PFSK-1 (cell line): ENCODE measurements around the gene MBNL2.

Experiments
- FOXP2 ChIP-seq: optimal IDR thresholded peaks from 2 replicates; pipeline ENCODE3; 2011; ENCODE audit warnings: borderline replicate concordance, control low read depth, inconsistent platforms; ENCODE audit not compliant: insufficient read depth; ENCODE audit errors: extremely low read length, extremely low read depth
- POLR2AphosphoS5 ChIP-seq: IDR thresholded peaks from 2 replicates; pipeline ENCODE4 v1.6.1; 2012; ENCODE audit warnings: low read depth, mild to moderate bottlenecking, control low read depth, low read length, moderate library complexity
- SIN3A ChIP-seq: IDR thresholded peaks from 2 replicates; pipeline ENCODE4 v1.6.1; 2012; ENCODE audit warnings: mild to moderate bottlenecking, low read length, moderate library complexity, borderline replicate concordance; ENCODE audit not compliant: insufficient read depth
- TAF1 ChIP-seq: IDR thresholded peaks from 2 replicates; pipeline ENCODE4 v1.6.1; 2012; ENCODE audit warnings: low read length, control low read depth, borderline replicate concordance; ENCODE audit not compliant: insufficient read depth
- TF ChIP-seq, protein P1 (sequence below), 2 experiments: IDR thresholded peaks; 2 replicates each; pipeline versions ENCODE4 v1.6.1 to v1.8.0; 2011 to 2012; ENCODE audit warnings: low read depth in 2 of 2, low read length in 2 of 2, control low read depth in 1 of 2, inconsistent platforms in 1 of 2, mild to moderate bottlenecking in 1 of 2, moderate library complexity in 1 of 2; ENCODE audit not compliant: insufficient read depth in 1 of 2

The MBNL2 gene

DNA sequence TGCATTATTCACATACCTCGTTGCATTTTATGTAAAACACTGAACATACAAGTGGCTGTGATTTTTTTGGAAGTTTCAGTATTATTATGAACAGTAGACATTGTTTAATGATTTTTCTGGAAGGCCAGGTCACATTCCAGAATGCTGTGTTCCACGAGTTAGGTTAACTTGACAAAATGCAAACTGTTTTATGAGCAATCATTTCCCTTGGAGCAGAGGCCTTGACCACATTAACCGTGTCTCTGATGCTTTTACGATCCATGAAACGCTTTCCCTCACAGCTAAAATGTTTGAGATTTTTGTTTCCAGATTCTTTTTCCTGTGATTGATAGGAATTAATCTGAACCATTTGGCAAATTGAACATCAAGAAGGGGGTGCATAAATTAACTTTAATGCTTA lies 57.8 kb downstream of the MBNL2 start:
- no peak for TF ChIP-seq FOXP2
- TF ChIP-seq POLR2AphosphoS5, result no peak
- TF ChIP-seq TAF1, result no peak
- no peak for TF ChIP-seq SIN3A
- TF ChIP-seq, protein P1, sequence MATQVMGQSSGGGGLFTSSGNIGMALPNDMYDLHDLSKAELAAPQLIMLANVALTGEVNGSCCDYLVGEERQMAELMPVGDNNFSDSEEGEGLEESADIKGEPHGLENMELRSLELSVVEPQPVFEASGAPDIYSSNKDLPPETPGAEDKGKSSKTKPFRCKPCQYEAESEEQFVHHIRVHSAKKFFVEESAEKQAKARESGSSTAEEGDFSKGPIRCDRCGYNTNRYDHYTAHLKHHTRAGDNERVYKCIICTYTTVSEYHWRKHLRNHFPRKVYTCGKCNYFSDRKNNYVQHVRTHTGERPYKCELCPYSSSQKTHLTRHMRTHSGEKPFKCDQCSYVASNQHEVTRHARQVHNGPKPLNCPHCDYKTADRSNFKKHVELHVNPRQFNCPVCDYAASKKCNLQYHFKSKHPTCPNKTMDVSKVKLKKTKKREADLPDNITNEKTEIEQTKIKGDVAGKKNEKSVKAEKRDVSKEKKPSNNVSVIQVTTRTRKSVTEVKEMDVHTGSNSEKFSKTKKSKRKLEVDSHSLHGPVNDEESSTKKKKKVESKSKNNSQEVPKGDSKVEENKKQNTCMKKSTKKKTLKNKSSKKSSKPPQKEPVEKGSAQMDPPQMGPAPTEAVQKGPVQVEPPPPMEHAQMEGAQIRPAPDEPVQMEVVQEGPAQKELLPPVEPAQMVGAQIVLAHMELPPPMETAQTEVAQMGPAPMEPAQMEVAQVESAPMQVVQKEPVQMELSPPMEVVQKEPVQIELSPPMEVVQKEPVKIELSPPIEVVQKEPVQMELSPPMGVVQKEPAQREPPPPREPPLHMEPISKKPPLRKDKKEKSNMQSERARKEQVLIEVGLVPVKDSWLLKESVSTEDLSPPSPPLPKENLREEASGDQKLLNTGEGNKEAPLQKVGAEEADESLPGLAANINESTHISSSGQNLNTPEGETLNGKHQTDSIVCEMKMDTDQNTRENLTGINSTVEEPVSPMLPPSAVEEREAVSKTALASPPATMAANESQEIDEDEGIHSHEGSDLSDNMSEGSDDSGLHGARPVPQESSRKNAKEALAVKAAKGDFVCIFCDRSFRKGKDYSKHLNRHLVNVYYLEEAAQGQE (IDR thresholded peaks at IDR 0.05; ENCODE audit: insufficient read depth in 1 of 2, low read depth in 2 of 2, low read length in 2 of 2), result no peak

DNA sequence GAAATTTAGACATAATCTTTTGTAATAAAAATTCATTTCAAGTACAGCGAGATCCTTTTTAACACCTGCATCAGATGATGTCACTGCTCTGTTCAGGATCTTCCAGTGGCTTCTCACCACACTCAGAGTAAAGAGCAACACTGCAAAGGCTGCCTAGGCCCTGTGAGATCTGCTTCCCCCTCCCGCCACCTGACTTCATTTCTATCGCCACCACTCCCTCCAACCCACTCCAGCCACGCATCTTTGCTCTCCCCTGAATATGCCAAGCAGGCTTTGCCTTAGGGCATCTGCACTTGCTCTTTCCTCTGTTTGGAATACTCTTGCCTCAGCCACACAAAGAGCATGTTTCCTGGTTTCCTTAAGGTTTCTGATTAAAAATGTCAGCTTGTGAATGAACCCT lies 58.3 kb downstream of the MBNL2 start:
- no peak for TF ChIP-seq SIN3A
- TF ChIP-seq POLR2AphosphoS5, result no peak
- TF ChIP-seq FOXP2, result no peak

DNA sequence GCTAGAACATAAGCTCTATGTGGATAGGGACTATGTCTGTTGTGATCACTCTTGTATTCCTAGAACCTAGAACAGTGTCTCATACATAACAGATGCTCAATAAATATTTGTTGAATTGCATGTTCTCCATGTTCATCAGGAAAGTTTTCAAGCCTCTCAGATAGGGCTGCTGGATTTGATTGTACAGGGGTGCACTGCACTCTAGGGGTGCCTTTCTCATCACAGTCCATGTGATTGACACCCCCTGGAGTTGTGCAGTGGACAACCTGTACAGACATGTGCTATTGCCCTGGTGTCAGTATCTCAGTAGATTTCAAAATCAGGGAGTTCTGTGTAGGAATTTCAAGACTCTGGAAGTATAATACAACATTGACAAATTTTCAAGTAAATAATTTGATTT lies 58.9 kb downstream of the MBNL2 start:
- TF ChIP-seq POLR2AphosphoS5 (no peak), SIN3A (no peak), TAF1 (no peak), FOXP2 (no peak)
- TF ChIP-seq, protein P1 (IDR thresholded peaks at IDR 0.05; ENCODE audit: insufficient read depth in 1 of 2, low read depth in 2 of 2, low read length in 2 of 2), result no peak

DNA sequence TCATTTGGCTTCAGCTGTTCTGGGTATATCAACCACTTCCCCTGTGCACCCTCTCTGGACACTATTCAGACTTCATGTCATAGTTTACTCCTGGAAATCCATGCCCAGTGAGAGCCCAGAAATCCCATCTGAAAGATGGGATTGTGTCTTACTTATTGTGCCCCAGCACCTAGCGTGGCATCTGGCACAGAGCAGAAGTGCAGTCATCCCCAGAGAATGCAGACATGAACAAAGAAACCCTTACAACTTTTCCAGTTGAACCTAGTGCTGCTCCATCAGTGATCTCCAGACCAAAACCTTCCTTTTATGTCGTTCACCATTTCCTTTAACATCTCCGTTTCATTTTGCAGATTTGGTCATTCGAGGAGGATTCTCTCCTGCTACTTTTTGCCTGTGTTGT lies 60.6 kb downstream of the MBNL2 start:
- TF ChIP-seq TAF1 (no peak), POLR2AphosphoS5 (no peak), SIN3A (no peak), FOXP2 (no peak)
- TF ChIP-seq, protein P1 (IDR thresholded peaks at IDR 0.05; ENCODE audit: insufficient read depth in 1 of 2, low read depth in 2 of 2, low read length in 2 of 2), result no peak

DNA sequence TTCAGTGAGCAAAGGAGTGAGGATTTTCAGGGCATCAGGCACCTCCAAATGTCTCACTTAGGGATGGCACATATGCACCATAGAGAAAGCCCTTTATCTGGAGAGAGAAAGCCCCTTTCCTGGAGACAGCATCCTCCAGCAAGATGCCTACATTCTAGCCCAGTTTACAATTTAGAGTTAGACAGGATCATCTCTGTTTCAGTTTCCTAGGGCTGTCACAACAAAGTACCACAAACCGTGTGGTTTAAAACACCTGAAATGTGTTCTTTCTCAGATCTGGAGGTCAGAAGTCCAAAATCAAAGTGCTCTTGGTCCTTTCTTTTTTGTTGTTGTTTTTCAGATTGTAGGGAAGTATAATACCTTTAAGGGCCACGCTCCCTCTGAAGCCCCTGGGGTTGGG lies 61.8 kb downstream of the MBNL2 start:
- TF ChIP-seq FOXP2, result no peak
- no peak for TF ChIP-seq SIN3A
- TF ChIP-seq, protein P1 (IDR thresholded peaks at IDR 0.05; ENCODE audit: insufficient read depth in 1 of 2, low read depth in 2 of 2, low read length in 2 of 2), result no peak
- TF ChIP-seq POLR2AphosphoS5, result no peak
- no peak for TF ChIP-seq TAF1
